VCaP (cell line): ENCODE measurements around the gene TADA3.

ENCODE experiments used
- H3K27ac ChIP-seq: fragments of 450-650 bp; 2 replicates; pipeline ENCODE4 v1.5.1; 2017
- CTCF ChIP-seq: fragments of 450-650 bp; conservative IDR thresholded peaks from 2 replicates; pipeline ENCODE4 v1.5.1; 2017; ENCODE audit warnings: mild to moderate bottlenecking, moderate library complexity

The TADA3 gene

GRCh38 chr3:9744162-9744561 is 48.1 kb downstream of the TADA3 start:
- TF ChIP-seq CTCF: no peak
- no peak overlapping the region for H3K27ac ChIP-seq

GRCh38 chr3:9743548-9743947 is 48.7 kb downstream of the TADA3 start:
- no peak for TF ChIP-seq CTCF
- H3K27ac ChIP-seq: no peak overlapping the region

GRCh38 chr3:9742560-9742959 is 49.7 kb downstream of the TADA3 start:
- no peak for TF ChIP-seq CTCF
- no peak overlapping the region for H3K27ac ChIP-seq

GRCh38 chr3:9739181-9739580 is 53.1 kb downstream of the TADA3 start:
- TF ChIP-seq CTCF: no peak
- no peak overlapping the region for H3K27ac ChIP-seq

GRCh38 chr3:9736831-9737230 is 55.4 kb downstream of the TADA3 start:
- no peak overlapping the region for H3K27ac ChIP-seq
- TF ChIP-seq CTCF: no peak

GRCh38 chr3:9732740-9733115 is 59.5 kb downstream of the TADA3 start:
- H3K27ac ChIP-seq: peak overlapping the region; percentile 99; the same call in 1 of the 2 replicates
- TF ChIP-seq CTCF: no peak

GRCh38 chr3:9732080-9732739 is 60.1 kb downstream of the TADA3 start:
- TF ChIP-seq CTCF: no peak
- H3K27ac ChIP-seq: peak overlapping the region; percentile 99
